Mesenchymal stem cell (in vitro differentiated cells and primary cell): ENCODE measurements around the gene IP6K3.

ENCODE experiments used
- DNase-seq: peaks from one replicate; pipeline ENCODE4 v3.0.0-alpha.2; 2013
- H2AFZ ChIP-seq: one replicate; pipeline ENCODE4 v1.6.1; 2013; ENCODE audit warnings: low read depth, mild to moderate bottlenecking, control low read depth, inconsistent platforms, low read length, moderate library complexity
- H2AK5ac ChIP-seq: 2 replicates; pipeline ENCODE4 v1.6.1; 2013; ENCODE audit warnings: low read length, moderate library complexity, mild to moderate bottlenecking, inconsistent platforms; ENCODE audit not compliant: severe bottlenecking
- H2BK120ac ChIP-seq: one replicate; pipeline ENCODE4 v1.6.1; 2013; ENCODE audit warnings: low read depth, mild to moderate bottlenecking, inconsistent platforms, low read length, moderate library complexity
- H2BK12ac ChIP-seq, 2 experiments: one replicate each; pipeline ENCODE4 v1.6.1; 2013; ENCODE audit warnings: inconsistent platforms in 2 of 2, low read length in 2 of 2, mild to moderate bottlenecking in 2 of 2, moderate library complexity in 2 of 2, control low read depth in 1 of 2
- H2BK15ac ChIP-seq: one replicate; pipeline ENCODE4 v1.6.1; 2013; ENCODE audit warnings: mild to moderate bottlenecking, low read depth, inconsistent platforms; ENCODE audit not compliant: poor library complexity, severe bottlenecking
- H2BK5ac ChIP-seq: 2 replicates; pipeline ENCODE4 v1.6.1; 2013; ENCODE audit warnings: low read depth, mild to moderate bottlenecking, low read length, control low read depth, inconsistent platforms; ENCODE audit not compliant: poor library complexity, severe bottlenecking
- H3K14ac ChIP-seq, 2 experiments: one replicate each; pipeline ENCODE4 v1.6.1; 2013; ENCODE audit warnings: inconsistent platforms in 2 of 2, low read length in 2 of 2, control low read depth in 1 of 2, mild to moderate bottlenecking in 1 of 2, moderate library complexity in 1 of 2
- H3K18ac ChIP-seq, 2 experiments: one replicate each; pipeline ENCODE4 v1.6.1; 2013; ENCODE audit warnings: inconsistent platforms in 2 of 2, low read length in 2 of 2, control low read depth in 1 of 2, low read depth in 1 of 2, mild to moderate bottlenecking in 1 of 2
- H3K23ac ChIP-seq, 2 experiments: one replicate each; pipeline ENCODE4 v1.6.1; 2013; ENCODE audit warnings: inconsistent platforms in 2 of 2, low read length in 2 of 2, mild to moderate bottlenecking in 2 of 2, moderate library complexity in 2 of 2, control low read depth in 1 of 2
- H3K27ac ChIP-seq: 2 replicates; pipeline ENCODE4 v1.5.1; 2013; ENCODE audit warnings: mild to moderate bottlenecking, moderate library complexity, low read length, control low read depth, inconsistent platforms; ENCODE audit not compliant: poor library complexity, severe bottlenecking
- H3K27me3 ChIP-seq, 2 experiments: 2 replicates each; pipeline versions ENCODE4 v1.6.1 to v1.7.0; 2013; ENCODE audit warnings: low read length in 2 of 2, mild to moderate bottlenecking in 2 of 2, moderate library complexity in 2 of 2, control low read depth in 1 of 2, inconsistent platforms in 1 of 2; ENCODE audit not compliant: control insufficient read depth in 1 of 2, insufficient read depth in 1 of 2
- H3K36me3 ChIP-seq, 2 experiments: 2 replicates each; pipeline versions ENCODE4 v1.6.1 to v1.7.0; 2013; ENCODE audit warnings: low read length in 2 of 2, control low read depth in 1 of 2, inconsistent platforms in 1 of 2, low read depth in 1 of 2, mild to moderate bottlenecking in 1 of 2; ENCODE audit not compliant: insufficient read depth in 2 of 2, control insufficient read depth in 1 of 2
- H3K4ac ChIP-seq, 2 experiments: one replicate each; pipeline ENCODE4 v1.6.1; 2013; ENCODE audit warnings: inconsistent platforms in 2 of 2, low read length in 2 of 2, mild to moderate bottlenecking in 2 of 2, moderate library complexity in 2 of 2, control low read depth in 1 of 2, low read depth in 1 of 2
- H3K4me1 ChIP-seq: 2 replicates; pipeline ENCODE4 v1.6.1; 2013; ENCODE audit warnings: low read depth, low read length, control low read depth; ENCODE audit not compliant: control insufficient read depth, insufficient read depth
- H3K4me2 ChIP-seq: 2 replicates; pipeline ENCODE4 v1.6.1; 2013; ENCODE audit warnings: low read length, mild to moderate bottlenecking, inconsistent platforms; ENCODE audit not compliant: poor library complexity, severe bottlenecking
- H3K4me3 ChIP-seq, 2 experiments: 2 replicates each; pipeline versions ENCODE4 v1.5.1 to v1.7.0; 2013; ENCODE audit warnings: low read length in 2 of 2, mild to moderate bottlenecking in 2 of 2, control low read depth in 1 of 2, low read depth in 1 of 2; ENCODE audit not compliant: insufficient read depth in 1 of 2
- H3K79me1 ChIP-seq: replicated peaks from 2 replicates; pipeline ENCODE4 v1.6.1; 2013; ENCODE audit warnings: mild to moderate bottlenecking, control low read depth, low read length, inconsistent platforms; ENCODE audit not compliant: poor library complexity, severe bottlenecking
- H3K9ac ChIP-seq: 2 replicates; pipeline ENCODE4 v1.7.0; 2013; ENCODE audit warnings: mild to moderate bottlenecking, low read length, moderate library complexity
- H3K9me3 ChIP-seq: 2 replicates; pipeline ENCODE4 v1.7.0; 2013; ENCODE audit warnings: mild to moderate bottlenecking, low read length; ENCODE audit not compliant: control insufficient read depth
- H4K8ac ChIP-seq: one replicate; pipeline ENCODE4 v1.6.1; 2013; ENCODE audit warnings: inconsistent platforms, mild to moderate bottlenecking, low read length, moderate library complexity
- H4K91ac ChIP-seq: one replicate; pipeline ENCODE4 v1.6.1; 2013; ENCODE audit warnings: mild to moderate bottlenecking, low read length, inconsistent platforms
- WGBS: methylation state at CpG from one replicate; pipeline ENCODE4 v1.1.7; 2013; ENCODE audit warnings: mixed read lengths; 5-methylcytosine and 5-hydroxymethylcytosine counted together

Gene IP6K3

DNA sequence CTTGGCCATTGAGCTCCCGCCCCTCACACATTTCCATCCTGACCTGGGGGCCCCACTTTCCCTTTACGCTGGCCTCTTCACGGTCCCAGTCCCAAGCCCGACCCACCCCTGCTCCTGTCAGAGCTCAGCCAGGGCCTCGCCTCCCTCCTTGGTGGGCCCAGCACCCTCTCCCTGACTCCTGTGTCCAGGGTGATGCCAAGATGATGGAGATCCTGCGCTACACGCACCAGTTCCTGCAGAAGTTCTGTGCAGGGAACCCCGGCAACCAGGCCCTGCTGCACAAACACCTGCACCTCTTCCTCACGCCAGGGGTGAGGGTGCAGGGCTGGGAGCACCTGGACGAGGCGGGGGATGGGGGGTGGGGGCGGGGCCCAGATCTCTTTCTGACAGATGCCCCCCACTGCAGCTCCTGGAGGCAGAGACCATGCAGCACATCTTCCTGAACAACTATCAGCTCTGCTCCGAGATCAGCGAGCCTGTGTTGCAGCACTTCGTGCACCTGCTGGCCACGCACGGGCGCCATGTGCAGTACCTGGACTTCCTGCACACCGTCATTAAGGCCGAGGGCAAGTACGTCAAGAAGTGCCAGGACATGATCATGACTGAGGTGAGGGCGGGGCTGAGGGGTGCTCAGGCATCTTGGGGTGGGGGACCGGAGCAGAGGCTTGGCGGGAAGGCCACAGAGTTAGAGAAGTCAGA, 68.3 kb downstream of the IP6K3 start:
- Histone ChIP-seq H3K79me1 (peaks cover 2% of the 10 kb centered on the region), H3K4me3 (no peak overlapping the region), H2AK5ac (no peak overlapping the region), H3K4ac (no peak overlapping the region), H3K9ac (no peak overlapping the region), H3K4me2 (no peak overlapping the region), H2AFZ (no peak overlapping the region), H4K91ac (no peak overlapping the region), H3K14ac (no peak overlapping the region), H3K27ac (no peak overlapping the region), H3K4me1 (peaks cover 16% of the 10 kb centered on the region), H3K27me3 (no peaks in the 10 kb centered on the region), H2BK120ac (no peak overlapping the region), H4K8ac (no peak overlapping the region), H3K36me3 (peaks cover 80 to 93% of the 10 kb centered on the region in 2 experiments), H2BK5ac (no peak overlapping the region), H3K18ac (no peak overlapping the region), H3K9me3 (no peaks in the 10 kb centered on the region), H2BK15ac (no peak overlapping the region), H2BK12ac (no peak overlapping the region), H3K23ac (no peak overlapping the region)
- no peak for DNase-seq
- 96% methylated on average over 24 of the region's 24 CpGs for WGBS

DNA sequence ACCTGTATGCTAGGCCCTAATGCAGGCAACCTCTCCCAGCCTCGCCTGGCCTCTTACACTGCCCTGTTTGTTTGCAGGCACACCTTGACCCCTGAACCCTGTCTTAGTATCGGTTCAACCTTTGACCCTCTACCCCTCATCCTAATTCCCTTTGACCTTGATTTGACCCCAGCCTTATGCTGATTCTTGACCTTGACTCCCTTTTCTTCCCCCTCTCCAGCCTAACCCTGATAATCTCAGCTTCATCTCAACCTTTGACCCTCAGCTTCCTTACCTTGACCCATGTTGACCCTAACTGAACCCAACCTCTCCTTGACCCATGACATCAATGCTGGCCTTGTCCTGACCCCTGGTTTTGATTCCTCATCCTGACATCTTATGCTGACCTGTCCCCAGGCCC, 69.0 kb downstream of the IP6K3 start:
- peaks cover 19% of the 10 kb centered on the region for H3K4me1 ChIP-seq
- no peak overlapping the region for H2BK12ac ChIP-seq
- peaks cover 4% of the 10 kb centered on the region for H3K79me1 ChIP-seq
- no peak overlapping the region for H2AFZ ChIP-seq
- no peaks in the 10 kb centered on the region for H3K9me3 ChIP-seq
- H2AK5ac ChIP-seq: no peak overlapping the region
- WGBS: 95% methylated on average over 2 of the region's 2 CpGs
- no peak overlapping the region for H3K14ac ChIP-seq
- peak overlapping the region in 1 of 2 experiments; percentile 46 for H3K18ac ChIP-seq
- H3K4me2 ChIP-seq: no peak overlapping the region
- H3K4me3 ChIP-seq: no peak overlapping the region
- H3K4ac ChIP-seq: no peak overlapping the region
- no peak overlapping the region for H3K27ac ChIP-seq
- no peak overlapping the region for H2BK120ac ChIP-seq
- H2BK15ac ChIP-seq: no peak overlapping the region
- H3K27me3 ChIP-seq: no peaks in the 10 kb centered on the region
- no peak for DNase-seq
- no peak overlapping the region for H2BK5ac ChIP-seq
- no peak overlapping the region for H4K8ac ChIP-seq
- no peak overlapping the region for H4K91ac ChIP-seq
- H3K9ac ChIP-seq: peak overlapping the region; percentile 64
- H3K36me3 ChIP-seq: peaks cover 77 to 90% of the 10 kb centered on the region in 2 experiments
- no peak overlapping the region for H3K23ac ChIP-seq

DNA sequence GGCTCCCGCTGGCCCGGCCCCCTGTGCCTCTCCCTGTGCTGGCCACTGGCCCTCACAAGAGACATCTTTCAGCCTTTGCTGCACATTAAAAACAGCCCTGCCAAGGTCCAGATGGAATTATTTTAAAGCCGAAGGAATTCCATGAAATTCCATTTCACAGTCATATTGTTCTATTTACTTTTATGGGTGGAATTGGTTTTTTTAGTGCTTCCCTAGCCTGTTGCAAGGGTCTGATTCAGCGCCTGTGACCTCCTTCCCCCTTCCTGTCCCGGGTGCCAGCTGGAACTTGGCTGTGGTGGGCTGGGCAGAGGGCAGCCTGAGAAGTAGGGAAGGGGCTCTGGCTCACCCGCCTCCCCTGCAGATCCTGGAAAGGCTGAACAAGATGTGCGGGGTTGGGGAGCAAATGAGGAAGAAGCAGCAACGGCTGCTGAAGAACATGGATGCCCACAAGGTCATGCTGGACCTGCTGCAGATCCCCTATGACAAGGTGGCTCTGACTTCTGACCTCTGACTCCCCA, 69.5 kb downstream of the IP6K3 start:
- Histone ChIP-seq H2AFZ (no peak overlapping the region), H3K18ac (peak overlapping the region in 1 of 2 experiments; percentile 46), H2BK5ac (no peak overlapping the region), H2BK120ac (no peak overlapping the region), H3K23ac (no peak overlapping the region), H4K8ac (no peak overlapping the region), H3K27me3 (no peaks in the 10 kb centered on the region), H3K4me3 (no peak overlapping the region), H2BK12ac (no peak overlapping the region), H3K27ac (no peak overlapping the region), H3K9me3 (no peaks in the 10 kb centered on the region), H3K4me2 (no peak overlapping the region), H3K36me3 (peaks cover 72 to 87% of the 10 kb centered on the region in 2 experiments), H3K4ac (no peak overlapping the region), H2AK5ac (no peak overlapping the region), H3K14ac (no peak overlapping the region), H4K91ac (no peak overlapping the region), H3K4me1 (peaks cover 21% of the 10 kb centered on the region), H3K9ac (peak overlapping the region; percentile 64), H3K79me1 (peaks cover 4% of the 10 kb centered on the region), H2BK15ac (no peak overlapping the region)
- DNase-seq: no peak
- WGBS: 75% methylated on average over 7 of the region's 8 CpGs

DNA sequence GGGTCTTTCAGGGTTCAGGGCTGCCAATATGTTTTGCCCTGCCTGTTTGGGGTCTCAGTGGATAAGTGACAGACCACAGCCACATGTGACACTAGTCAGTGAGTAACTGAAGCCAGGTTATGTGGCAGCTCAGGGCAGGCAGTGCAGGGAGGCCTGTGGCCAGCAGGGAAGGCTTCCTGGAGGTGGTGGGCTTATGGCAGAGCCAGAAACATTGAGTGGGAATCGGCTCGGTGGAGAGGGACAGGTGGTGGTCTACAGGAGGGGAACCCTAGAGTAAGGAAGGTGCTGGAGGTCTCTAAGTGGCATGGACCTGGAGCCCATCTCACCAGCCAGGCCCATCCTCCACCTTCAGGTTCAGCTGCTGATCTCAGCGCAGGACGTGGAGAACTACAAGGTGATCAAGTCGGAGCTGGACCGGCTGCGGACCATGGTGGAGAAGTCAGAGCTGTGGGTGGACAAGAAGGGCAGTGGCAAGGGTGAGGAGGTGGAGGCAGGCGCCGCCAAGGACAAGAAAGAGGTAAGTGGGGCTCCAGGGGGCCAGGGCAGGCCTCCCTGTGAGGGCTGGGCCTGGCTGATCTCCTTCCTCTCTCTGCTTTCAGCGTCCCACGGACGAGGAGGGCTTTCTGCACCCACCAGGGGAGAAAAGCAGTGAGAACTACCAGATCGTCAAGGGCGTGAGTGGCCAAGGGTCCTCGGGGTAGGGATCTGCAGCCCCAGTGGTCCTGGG, 70.1 kb downstream of the IP6K3 start:
- Histone ChIP-seq H3K4ac (no peak overlapping the region), H3K4me3 (no peak overlapping the region), H3K23ac (no peak overlapping the region), H3K9me3 (no peaks in the 10 kb centered on the region), H2AFZ (no peak overlapping the region), H2BK120ac (no peak overlapping the region), H4K8ac (peak overlapping the region; percentile 13), H2BK15ac (no peak overlapping the region), H3K36me3 (peaks cover 76 to 87% of the 10 kb centered on the region in 2 experiments), H3K18ac (no peak overlapping the region), H2BK12ac (no peak overlapping the region), H4K91ac (no peak overlapping the region), H2AK5ac (no peak overlapping the region), H2BK5ac (peak overlapping the region; percentile 9), H3K9ac (peak overlapping the region; percentile 64), H3K4me2 (no peak overlapping the region), H3K27ac (no peak overlapping the region), H3K79me1 (peaks cover 4% of the 10 kb centered on the region), H3K4me1 (peaks cover 21% of the 10 kb centered on the region), H3K14ac (no peak overlapping the region), H3K27me3 (no peaks in the 10 kb centered on the region)
- WGBS: 95% methylated on average over 15 of the region's 15 CpGs
- no peak for DNase-seq
